ENCODE results near the gene RFESD.
A peak's percentile ranks its signal among the peaks of the same experiment; 100 is the strongest.
"Not testable (repeated sequence)": the region's sequence is repeated elsewhere in the genome, so short reads cannot be mapped to it uniquely, and the experiment has no call there.

The RFESD gene

GRCh38 chr5:95628933-95629332, 17.6 kb upstream of the RFESD start:
- no peak for DNase-seq (ENCODE audit: low read depth)

DNA sequence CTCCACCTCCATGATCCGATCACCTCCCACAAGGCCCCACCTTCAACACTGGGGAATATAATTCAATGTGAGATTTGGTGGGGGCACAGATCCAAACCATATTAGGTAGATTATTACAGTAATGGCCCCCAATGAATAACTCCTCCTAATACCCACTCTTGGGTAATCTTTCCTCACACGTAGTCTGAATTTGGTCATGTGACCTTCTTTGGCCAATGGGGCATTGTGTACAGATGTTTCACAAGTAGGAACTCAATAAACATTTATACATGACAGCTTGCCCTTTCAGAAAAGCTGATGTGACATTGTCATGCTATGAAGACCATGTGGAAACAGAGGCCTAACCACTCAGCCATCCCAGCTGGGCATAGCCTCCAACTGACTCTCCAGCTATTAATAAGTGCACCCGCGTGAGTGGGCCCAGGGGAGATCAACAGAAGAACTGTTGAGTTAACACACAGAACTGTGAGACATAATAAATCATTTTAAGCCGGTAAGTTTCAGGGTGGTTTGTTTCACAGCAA, 16.1 kb upstream of the RFESD start:
- no peak for DNase-seq (ENCODE audit: low read depth)

DNA sequence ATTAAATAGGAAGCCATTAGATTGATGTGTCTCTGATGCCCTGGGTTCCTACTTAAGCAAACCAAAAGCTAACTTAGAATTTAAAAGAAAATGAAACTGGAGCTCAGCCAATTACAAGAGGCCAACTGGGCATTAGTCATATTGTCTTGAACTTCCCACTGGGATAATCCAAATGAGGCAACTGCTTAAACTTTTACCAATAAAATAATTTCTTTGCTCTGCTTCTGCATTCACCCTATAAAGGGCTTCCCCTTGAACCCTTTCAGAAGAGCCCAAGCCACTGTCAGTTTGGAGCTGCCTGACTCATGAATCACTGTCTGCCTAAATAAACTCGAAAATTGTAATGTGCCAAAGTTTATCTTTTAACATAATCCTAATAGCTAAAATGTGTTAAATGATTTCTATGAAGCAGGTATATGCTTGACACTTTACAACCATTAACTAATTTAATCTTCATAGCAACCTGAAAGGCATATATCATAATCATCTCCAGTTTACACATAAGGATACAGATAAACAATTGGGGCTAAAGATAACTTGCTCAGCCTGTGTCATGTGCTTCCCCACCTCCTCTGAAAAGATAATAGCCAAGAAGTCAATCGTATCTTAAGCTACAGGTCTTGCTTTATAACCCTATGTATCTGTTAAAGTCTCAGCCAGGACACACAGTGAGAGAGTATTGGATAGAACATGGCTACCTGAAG, 15.2 kb upstream of the RFESD start:
- no peak for DNase-seq (ENCODE audit: low read depth)

DNA sequence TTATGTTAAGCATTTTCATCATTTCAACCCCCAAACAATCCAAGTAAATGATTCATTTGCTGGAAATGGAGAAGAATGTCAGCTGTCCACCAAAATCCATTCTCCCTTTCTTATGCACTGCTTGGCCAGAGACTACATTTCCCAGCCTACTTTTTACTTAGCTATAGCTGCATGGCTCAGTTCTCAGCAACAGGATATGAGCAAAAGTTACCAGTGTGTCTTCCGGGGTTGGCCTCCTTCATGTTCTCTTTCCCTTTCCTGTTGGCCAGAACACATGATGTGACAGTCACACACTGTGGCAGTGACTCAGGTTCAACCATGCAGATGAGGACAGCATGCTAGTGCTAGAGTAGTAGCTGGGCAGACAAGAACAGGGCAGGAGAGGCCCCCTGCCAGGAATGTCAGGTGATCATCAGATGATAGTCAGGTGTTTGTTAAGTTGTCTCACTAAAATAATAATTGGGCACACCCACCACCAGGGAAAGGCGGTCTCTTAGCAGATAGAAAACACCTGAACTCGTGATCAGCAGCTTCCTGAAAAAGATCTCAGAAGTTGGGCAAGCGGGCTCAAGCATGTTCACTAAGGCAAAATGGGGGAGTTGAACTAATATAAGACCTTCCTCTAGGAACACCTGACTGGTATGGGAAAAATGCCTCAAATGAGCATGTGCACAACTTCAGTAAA, 14.4 kb upstream of the RFESD start:
- DNase-seq (ENCODE audit: low read depth) = peak; percentile 59

GRCh38 chr5:95632942-95633341, 13.6 kb upstream of the RFESD start:
- DNase-seq (ENCODE audit: low read depth) = not testable (repeated sequence)

- no peak for DNase-seq (ENCODE audit: low read depth)
Observed at GRCh38 chr5:95633671-95634070, 12.9 kb upstream of the RFESD start.

DNA sequence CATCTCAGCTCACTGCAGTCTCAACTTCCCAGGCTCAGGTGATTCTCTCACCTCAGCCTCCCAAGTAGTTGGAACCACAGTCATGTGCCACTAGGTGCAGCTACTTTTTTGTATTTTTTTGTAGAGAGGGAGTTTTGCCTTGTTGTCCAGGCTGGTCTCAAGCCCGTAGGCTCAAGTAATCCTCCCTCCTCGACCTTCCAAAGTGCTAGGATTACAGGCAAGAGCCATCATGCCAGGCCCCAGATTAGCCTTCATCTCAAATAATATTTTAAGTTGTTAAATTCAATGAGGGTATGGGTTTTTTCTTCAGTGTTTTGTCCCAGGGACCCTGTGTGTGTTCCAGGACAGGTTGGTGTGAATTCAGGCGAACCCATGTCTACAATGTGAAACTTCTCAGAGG, 12.5 kb upstream of the RFESD start:
- no peak for DNase-seq (ENCODE audit: low read depth)

- no peak for DNase-seq (ENCODE audit: low read depth)
Observed at GRCh38 chr5:95638632-95639031, 7.9 kb upstream of the RFESD start.

DNA sequence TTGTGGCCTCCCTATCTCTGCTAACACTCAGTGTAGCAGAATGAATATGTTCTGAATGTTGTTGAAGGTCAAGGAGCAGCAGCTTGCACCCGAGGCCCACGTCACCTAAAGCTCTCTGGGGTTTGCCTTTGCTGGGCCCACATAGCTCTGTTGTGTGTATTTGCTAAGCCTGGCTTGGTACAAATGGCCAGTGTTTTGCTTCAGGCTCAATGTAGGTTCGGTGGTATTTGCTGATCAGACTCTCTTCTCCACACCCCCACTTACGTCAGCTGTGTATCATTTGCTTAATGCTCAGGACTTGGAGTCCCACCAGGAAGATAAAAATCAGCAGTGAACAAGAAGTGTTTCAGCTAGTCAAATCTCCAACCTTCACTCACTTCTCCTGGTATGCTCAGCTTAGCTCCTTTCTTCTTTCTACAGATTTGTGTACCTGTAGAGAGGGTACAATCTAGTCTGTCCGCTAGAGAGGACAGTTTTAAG, 4.8 kb upstream of the RFESD start:
- no peak for DNase-seq (ENCODE audit: low read depth)

GRCh38 chr5:95643152-95643551, 3.4 kb upstream of the RFESD start:
- no peak for DNase-seq (ENCODE audit: low read depth)

DNA sequence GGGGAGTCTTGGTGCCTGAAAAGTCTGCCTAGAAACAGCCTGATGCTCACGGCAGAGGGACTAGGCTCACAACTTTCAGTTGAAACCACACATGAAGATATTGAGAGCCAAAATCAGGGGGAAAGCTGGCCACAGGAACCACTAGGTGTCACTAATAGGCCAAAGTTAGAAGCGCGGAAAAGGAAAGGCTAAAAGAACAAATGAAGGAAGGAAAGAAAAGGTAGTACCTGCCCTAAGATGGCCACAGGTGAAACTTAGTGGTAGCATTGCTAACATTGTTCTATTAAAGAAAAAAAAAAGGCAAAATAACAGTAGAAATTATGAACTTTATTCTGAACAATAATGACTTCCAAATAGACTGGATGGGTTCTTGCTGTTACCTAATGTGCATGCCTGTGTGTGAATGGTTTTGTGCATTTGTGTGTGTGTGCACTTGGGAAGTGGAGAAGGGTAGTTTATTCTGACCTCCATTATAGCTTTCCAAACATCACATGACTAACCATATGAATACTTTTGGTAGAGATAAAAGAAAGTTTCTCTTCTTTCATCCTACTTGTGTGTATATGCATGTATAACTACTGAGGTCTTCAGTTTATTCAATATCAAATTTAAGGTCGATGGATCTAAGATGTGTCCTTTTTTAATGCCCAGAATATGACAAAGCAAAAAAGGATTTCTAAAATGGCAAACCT, 2.1 kb upstream of the RFESD start:
- DNase-seq (ENCODE audit: low read depth) = no peak

GRCh38 chr5:95646226-95646568, 380 bp upstream of the RFESD start:
- DNase-seq (ENCODE audit: low read depth) = not testable (repeated sequence)

- DNase-seq (ENCODE audit: low read depth) = no peak
Observed at GRCh38 chr5:95647886-95648860, 1.6 kb downstream of the RFESD start.

- no peak for DNase-seq (ENCODE audit: low read depth)
Observed at GRCh38 chr5:95649274-95649673, 2.7 kb downstream of the RFESD start.

- DNase-seq (ENCODE audit: low read depth) = no peak
Observed at GRCh38 chr5:95649842-95650620, 3.5 kb downstream of the RFESD start.

DNA sequence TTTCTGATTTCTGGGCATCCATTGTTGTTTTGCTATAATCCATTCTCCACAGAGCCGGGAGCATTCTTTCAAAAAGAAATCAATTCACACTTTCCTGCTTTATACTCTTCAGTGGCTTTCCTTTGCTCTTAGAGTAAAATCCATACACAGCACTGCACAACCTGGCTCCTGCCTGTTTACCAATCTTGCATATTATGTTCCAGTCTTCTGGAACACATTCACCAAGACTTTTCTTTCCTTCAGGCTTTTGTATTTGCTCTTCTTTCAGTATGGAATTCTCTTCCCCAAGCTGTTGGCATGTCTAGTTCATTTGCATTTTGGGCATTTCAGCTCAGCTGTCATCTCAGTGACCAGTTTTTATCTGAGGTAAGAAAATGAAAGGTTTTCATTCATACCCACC, 6.3 kb downstream of the RFESD start:
- no peak for DNase-seq (ENCODE audit: low read depth)

GRCh38 chr5:95654196-95654595, 7.6 kb downstream of the RFESD start:
- no peak for DNase-seq (ENCODE audit: low read depth)

GRCh38 chr5:95655575-95655974, 9.0 kb downstream of the RFESD start:
- DNase-seq (ENCODE audit: low read depth) = no peak

DNA sequence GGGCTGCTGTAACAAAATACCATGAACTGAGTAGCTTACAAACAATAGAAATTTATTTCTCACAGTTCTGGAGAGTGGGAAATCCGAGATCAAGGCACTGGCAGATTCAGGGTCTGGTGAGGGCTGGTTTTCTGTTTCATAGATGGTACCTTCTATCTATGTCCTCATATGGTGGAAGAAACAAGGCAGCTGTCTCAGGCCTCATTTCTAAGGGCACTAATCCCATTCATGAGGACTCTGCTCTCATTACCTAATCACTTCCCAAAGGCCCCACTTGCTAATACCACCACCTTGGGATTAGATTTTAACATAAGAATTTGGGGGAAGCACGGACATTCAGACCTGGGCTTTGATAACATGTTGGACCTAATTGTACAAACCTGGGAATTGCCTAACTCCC, 13.5 kb downstream of the RFESD start:
- no peak for DNase-seq (ENCODE audit: low read depth)

DNA sequence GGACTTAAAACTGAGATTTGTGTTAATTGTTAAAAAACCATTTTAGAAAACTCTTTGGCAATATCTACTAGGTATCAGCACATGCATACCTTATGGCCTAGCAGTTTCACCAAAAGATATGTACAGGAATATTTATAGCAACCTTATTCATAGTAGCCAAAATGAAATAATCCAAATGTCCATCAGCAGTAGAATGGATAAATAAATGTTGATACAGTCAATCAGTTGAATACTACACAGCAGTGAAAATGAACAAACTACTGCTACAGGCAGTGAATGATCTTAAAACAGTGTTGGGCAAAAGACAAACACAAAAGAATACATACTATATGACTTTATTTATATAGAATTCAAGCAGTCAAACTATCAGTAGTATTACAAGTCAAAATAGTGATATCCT, 16.4 kb downstream of the RFESD start:
- no peak for DNase-seq (ENCODE audit: low read depth)
